AG04449 (cell line): Measurements from ENCODE around the gene DNAJB2.
"Not testable (repeated sequence)": the region's sequence is repeated elsewhere in the genome, so short reads cannot be mapped to it uniquely, and the experiment has no call there.

Source experiments
- CTCF ChIA-PET: fragments of 350-600 bp; formaldehyde crosslinking; extraction: SDS; loops from one replicate; lab custom pipeline; 2021; ENCODE audit warnings: antibody characterized with exemption; lab: Yijun Ruan, JAX
- POLR2A ChIA-PET: fragments of 400-600, 350-600 bp; formaldehyde crosslinking; extraction: SDS; loops from one replicate; lab custom pipeline; 2020; ENCODE audit warnings: antibody characterized with exemption, inconsistent platforms; lab: Yijun Ruan, JAX
- DNase-seq: peaks from one replicate; pipeline ENCODE4 v3.0.0-alpha.2; 2010; ENCODE audit warnings: low read depth, low spot score
- H3K4me3 ChIP-seq: 2 replicates; pipeline ENCODE4 v1.5.1; 2011; ENCODE audit warnings: low read depth, mild to moderate bottlenecking, control low read depth, low read length
- TF ChIP-seq, protein P1 (sequence below): IDR thresholded peaks from one replicate; pipeline ENCODE4 v1.5.1; 2011; ENCODE audit warnings: mild to moderate bottlenecking, moderate library complexity, low read length, control low read depth, inconsistent platforms; ENCODE audit not compliant: insufficient read depth; ENCODE audit errors: missing control alignments

Gene DNAJB2

DNA sequence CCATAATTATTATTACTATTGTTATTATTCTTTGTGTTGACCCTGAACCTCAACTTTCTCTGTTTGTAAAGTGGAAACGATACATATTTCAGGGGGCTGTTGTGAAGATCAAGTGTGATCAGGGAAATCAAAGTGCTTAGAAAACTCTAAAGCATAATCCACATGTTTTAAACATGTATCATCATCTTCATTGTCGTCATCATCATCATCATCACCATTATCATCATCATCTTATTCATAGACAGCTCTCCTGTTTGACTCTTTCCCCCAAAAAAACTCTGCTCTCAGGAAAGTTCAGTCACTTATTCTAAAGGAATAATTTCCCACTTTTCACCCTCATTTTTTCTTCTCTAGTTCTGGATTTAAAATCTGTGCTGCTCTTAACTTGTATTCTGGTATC lies 25.1 kb downstream of the DNAJB2 start:
- no peak overlapping the region for H3K4me3 ChIP-seq
- ChIA-PET POLR2A (no interaction called here), CTCF (interaction anchor here (1.5 to 22.1 kb wide), 4 partner anchors 12 to 149 kb away, joined by 4 to 691 read pairs (median 230); partner anchors contain the start of genes DNAJB2 and NHEJ1)
- DNase-seq, result no peak
- TF ChIP-seq, protein P1, sequence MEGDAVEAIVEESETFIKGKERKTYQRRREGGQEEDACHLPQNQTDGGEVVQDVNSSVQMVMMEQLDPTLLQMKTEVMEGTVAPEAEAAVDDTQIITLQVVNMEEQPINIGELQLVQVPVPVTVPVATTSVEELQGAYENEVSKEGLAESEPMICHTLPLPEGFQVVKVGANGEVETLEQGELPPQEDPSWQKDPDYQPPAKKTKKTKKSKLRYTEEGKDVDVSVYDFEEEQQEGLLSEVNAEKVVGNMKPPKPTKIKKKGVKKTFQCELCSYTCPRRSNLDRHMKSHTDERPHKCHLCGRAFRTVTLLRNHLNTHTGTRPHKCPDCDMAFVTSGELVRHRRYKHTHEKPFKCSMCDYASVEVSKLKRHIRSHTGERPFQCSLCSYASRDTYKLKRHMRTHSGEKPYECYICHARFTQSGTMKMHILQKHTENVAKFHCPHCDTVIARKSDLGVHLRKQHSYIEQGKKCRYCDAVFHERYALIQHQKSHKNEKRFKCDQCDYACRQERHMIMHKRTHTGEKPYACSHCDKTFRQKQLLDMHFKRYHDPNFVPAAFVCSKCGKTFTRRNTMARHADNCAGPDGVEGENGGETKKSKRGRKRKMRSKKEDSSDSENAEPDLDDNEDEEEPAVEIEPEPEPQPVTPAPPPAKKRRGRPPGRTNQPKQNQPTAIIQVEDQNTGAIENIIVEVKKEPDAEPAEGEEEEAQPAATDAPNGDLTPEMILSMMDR, result no peak

DNA sequence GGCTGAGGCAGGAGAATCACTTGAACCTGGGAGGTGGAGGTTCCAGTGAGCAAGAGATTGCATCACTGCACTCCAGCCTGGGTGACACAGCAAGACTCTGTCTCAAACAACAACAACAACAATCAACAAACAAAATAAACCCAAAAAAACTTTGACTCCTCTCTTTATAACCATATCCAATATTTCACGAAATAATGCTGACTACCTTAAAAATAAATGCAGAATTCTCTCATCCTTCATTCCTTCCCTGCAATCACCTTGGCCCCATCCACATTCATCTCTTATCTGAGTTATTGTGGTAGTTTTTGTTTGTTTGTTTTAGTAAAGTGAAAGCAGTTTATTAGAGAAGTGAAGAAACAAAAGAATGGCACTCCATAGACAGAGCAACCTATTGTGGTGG lies 26.9 kb downstream of the DNAJB2 start:
- H3K4me3 ChIP-seq, result no peak overlapping the region
- no peak for DNase-seq
- CTCF ChIA-PET, result interaction anchor here (0.7 to 16.4 kb wide), 6 partner anchors 8 to 151 kb away, joined by 3 to 315 read pairs (median 3); partner anchors contain the start of gene NHEJ1
- POLR2A ChIA-PET, result no interaction called here
- TF ChIP-seq, protein P1, result no peak

DNA sequence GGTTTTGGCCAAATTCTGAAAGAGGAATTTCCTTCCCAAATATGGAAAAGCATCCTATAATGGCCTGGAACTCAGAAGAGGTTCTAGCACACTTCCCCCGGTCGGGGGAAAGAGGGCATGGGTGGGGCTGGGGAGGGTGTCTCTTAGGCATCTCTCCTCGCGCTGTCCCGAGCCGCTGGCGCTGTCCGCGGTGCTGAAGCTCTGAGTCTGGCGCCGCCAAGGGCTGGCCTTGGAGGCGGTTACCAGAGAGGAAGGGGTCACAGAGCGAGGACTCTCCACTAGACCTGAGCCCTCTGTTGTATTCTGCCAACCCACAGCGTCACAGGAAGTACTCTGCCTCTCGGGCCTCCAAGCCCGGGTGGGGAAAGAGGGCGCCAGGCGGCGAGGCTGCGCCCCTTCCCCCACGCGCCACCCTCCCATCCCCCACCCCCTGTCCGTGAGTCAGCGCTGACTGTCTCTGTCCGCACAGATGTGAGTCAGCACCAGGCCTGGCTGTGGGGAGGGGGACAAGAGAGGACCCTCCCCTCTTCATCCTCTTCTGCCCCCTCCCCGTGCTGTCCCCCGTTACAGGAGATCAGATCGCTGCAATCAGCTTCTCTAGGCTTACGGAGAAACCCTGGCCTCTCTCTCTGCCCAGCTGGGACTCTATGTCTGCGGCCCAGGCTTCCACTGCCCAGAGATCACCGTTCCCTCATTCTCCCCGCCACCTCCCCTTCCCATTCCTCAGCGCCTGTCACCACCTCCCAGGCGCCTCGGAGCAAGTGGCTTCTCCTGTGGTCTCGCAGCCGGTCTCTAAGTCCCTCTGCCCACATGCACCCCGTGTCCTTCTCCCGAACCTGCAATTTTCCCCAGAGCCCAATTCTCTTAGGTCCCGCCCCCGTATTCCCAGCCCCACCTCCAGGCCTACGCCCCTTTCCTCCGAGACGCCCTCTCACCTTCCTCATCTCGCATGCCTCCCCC lies 29.3 kb downstream of the DNAJB2 start:
- DNase-seq, result no peak
- H3K4me3 ChIP-seq, result peak overlapping the region; percentile 49
- TF ChIP-seq, protein P1, result no peak
- ChIA-PET CTCF (interaction anchor here (0.8 to 15.2 kb wide), 4 partner anchors 9 to 221 kb away, joined by 3 to 145 read pairs (median 32); no protein-coding TSS in a partner anchor), POLR2A (interaction anchor here (0.5 kb wide), 1 partner anchor 79 kb away, joined by 3 read pairs; no protein-coding TSS in a partner anchor)

DNA sequence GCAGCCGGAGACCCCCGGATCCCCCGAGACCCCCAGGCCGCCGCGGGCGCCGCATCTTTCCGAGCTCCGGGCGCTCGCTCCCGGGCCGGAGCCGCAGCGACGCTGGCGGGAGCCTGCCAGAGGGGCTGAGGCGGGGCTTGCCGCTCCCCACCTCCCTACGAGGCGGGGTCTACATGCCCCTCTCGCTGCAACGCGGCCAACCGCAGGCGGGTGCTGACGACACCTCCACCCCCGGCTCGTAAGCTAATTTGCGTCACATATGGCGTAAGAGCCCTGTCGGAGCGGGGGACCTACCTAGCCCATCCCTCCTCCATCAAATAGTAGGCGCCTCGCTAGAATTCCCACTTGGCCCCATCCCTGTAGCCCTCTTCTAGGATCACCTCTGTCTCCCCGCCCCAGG lies 30.1 kb downstream of the DNAJB2 start, which contains the start of gene PTPRN:
Gene PTPRN (minus strand): TSS at position 124 of the 400 bp plus-strand sequence. CDS start 69 bp downstream, at position 55.
- ChIA-PET CTCF (interaction anchor here (1.0 to 15.2 kb wide), 5 partner anchors 10 to 150 kb away, joined by 3 to 145 read pairs (median 4); no protein-coding TSS in a partner anchor), POLR2A (no interaction called here)
- peak within 1 kb of the TSS; percentile 49 for H3K4me3 ChIP-seq
- TF ChIP-seq, protein P1, result no peak
- DNase-seq, result no peak

DNA sequence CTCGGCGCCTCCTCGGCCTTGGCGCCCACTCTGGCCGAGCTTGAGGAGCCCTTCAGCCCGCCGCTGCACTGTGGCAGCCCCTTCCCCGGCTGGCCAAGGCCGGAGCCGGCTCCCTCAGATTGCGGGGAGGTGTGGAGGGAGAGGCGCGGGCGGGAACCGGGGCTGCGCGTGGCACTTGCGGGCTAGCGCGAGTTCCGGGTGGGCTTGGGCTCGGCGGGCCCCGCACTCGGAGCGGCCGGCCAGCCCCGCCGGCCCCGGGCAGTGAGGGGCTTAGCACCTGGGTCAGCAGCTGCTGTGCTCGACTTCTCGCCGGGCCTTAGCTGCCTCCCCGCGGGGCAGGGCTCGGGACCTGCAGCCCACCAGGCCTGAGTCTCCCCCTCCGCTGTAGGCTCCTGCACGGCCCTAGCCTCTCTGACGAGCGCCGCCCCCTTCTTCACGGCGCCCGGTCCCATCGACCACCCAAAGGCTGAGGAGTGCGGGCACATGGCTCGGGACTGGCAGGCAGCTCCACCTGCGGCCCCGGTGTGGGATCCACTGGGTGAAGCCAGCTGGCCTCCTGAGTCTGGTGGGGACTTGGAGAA lies 33.6 kb downstream of the DNAJB2 start:
- DNase-seq, H3K4me3 ChIP-seq, POLR2A ChIA-PET: not testable (repeated sequence)
- CTCF ChIA-PET, result interaction anchor here (4.3 to 15.2 kb wide), 3 partner anchors 13 to 20 kb away, joined by 26 to 145 read pairs (median 61); no protein-coding TSS in a partner anchor

DNA sequence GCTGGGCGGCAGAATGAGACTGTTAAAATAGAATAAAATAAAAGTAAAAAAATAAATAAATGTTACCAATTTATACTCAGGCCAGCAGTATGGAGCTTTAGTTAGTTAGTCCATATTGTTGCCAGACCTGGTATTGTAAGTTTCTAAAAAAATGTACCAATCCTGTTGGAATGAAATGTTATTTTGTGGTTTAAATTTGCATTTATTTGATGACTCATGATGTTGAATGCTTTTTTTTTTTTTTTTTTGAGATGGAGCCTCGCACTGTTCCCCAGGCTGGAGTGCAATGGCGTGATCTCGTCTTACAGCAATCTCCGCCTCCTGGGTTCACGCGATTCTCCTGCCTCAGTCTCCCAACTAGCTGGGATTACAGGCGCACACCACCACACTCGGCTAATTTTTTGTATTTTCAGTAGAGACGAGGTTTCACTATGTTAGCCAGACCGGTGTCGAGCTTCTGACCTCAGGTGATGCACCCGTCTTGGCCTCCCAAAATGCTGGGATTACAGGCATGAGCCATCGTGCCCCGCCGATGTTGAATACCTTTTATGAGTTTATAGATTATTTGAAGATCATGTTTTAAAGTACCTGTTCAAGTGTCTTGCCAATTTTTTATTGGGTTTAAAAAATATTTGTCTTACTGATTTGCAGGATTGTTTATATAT lies 35.8 kb downstream of the DNAJB2 start:
- ChIA-PET CTCF (interaction anchor here (1.3 to 7.9 kb wide), 4 partner anchors 15 to 155 kb away, joined by 5 to 61 read pairs (median 16); partner anchors contain the start of gene NHEJ1), POLR2A (no interaction called here)
- TF ChIP-seq, protein P1, result no peak
- DNase-seq, result no peak
- no peak overlapping the region for H3K4me3 ChIP-seq
